ENCODE results near the gene GSG1L2.

GSG1L2 gene

DNA sequence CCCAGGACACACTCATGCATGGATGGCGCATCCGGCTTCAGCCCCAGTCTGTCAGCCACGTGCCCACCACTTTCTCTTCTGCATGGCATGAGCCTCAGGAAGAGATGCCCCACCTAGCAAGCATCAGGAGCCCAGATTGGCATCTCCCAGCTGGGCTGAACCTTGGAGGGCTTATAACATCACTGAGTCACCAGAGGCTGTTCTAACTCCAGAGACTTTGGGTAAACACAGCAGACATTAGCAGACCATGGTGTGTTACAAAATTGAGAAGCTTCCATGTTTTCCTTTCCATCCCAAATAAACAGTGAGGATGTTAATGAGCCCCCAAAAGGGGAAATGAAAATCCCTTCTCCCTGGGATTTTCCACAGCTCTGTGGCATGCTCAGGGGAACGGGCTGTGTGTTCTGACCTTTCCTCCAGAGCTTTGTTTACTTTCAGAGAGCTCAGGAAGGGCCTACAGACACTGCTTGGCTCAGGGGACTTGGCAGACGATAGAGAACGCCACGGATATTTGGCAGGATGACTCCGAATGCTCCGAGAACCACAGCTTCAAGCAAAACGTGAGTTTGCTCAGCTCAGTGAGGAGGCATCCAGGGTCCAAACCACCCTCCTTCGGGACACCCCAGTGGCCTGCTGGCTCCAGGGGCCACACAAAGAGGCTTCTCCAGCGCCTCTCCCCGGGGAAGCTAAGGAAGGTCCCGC lies 20.3 kb upstream of the GSG1L2 start:
- FAIRE-seq: no peak
- no peak for DNase-seq (ENCODE audit: insufficient read length, low spot score)
- TF ChIP-seq, protein P1, sequence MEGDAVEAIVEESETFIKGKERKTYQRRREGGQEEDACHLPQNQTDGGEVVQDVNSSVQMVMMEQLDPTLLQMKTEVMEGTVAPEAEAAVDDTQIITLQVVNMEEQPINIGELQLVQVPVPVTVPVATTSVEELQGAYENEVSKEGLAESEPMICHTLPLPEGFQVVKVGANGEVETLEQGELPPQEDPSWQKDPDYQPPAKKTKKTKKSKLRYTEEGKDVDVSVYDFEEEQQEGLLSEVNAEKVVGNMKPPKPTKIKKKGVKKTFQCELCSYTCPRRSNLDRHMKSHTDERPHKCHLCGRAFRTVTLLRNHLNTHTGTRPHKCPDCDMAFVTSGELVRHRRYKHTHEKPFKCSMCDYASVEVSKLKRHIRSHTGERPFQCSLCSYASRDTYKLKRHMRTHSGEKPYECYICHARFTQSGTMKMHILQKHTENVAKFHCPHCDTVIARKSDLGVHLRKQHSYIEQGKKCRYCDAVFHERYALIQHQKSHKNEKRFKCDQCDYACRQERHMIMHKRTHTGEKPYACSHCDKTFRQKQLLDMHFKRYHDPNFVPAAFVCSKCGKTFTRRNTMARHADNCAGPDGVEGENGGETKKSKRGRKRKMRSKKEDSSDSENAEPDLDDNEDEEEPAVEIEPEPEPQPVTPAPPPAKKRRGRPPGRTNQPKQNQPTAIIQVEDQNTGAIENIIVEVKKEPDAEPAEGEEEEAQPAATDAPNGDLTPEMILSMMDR (IDR thresholded peaks at IDR 0.05; ENCODE audit: insufficient read depth, missing control alignments): no peak

DNA sequence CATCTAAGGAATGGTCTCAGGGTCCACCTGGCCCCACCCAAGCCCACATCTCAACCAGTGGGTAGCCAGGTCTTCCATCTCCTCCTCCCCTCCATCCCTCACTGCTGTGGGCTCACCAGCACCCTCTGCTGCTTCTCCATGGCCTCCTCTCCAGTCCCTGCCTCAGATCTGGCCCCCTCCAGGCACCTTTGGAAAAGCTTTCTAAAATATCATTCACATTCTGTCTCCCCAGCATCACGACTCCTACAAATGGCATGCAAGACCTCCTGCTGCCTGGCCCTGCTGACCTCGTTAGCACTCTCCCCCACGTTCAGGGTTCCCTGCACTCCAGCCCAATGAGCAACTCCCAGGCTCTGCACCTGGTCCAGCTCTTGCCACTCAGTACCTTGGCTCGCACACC lies 17.6 kb upstream of the GSG1L2 start:
- FAIRE-seq: no peak

DNA sequence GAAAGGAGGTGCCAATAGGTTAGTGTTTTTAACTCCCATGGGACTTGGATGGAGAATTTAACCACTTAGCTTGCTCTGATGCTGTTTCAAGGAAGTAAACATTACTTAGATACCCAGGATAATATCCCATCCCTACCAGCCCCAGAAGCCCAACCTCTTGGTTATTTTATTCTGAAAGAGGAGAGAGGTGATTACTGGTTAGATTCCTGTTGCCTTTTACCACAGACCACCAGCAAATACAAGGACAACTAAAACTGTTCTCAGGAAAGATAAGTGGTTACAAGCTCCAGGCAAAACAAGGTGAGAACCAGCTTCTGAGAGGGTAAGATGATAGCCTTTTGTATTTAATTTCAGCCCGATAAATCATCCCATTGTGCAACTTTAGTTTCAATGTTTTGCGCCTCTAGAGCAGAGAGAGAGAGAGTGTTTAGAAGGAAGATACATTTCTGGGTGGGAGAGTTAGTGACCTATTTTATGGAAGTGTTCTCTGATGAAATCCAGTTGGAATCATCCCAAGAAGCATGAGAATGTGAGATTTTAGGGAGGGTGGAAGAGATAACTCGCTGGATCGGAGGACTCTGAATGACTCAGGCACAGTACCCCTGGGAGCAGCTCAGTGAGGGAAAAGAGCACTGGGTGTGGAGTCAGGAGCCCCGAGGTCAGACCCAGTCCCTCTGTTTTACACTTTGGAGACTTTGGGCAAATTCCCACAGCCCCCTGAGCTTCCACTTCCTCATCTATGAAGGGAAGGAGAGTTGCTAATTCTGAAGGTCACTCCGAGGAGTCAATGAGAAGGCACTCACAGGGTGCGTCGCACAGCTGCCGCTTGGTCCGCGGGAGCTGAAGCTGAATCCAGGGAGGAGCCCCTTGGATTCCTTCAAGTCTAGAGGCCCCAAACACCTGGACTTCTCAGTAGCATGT lies 15.9 kb upstream of the GSG1L2 start:
- FAIRE-seq: no peak

More for the DNA sequence above, 17.6 kb upstream of the GSG1L2 start:
- TF ChIP-seq, protein P1 (IDR thresholded peaks at IDR 0.05; ENCODE audit: insufficient read depth, missing control alignments): no peak
- no peak for DNase-seq (ENCODE audit: insufficient read length, low spot score)

DNA sequence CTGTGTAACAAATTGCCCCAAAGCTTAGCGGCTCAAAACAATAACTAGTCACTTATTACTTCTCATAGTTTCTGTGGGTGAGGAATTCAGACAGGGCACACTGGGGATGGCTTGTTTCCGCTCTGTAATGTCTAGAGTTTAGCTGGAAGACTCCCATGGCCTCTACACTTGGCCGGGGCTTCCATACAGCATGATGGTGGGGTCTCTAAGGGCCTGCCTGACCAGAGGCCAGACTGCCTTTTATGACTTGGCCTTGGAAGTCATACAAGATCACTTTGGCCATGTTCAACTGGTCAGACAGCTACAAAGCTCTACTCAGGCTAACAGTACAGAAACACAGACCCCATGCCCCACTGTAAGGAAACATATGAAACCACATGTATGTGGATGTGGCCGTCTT lies 12.0 kb upstream of the GSG1L2 start:
- FAIRE-seq (no peak), DNase-seq (ENCODE audit: insufficient read length, low spot score) (no peak)
- TF ChIP-seq, protein P1 (IDR thresholded peaks at IDR 0.05; ENCODE audit: insufficient read depth, missing control alignments): no peak

More for the DNA sequence above, 15.9 kb upstream of the GSG1L2 start:
- DNase-seq (ENCODE audit: insufficient read length, low spot score): no peak
- TF ChIP-seq, protein P1 (IDR thresholded peaks at IDR 0.05; ENCODE audit: insufficient read depth, missing control alignments): no peak

DNA sequence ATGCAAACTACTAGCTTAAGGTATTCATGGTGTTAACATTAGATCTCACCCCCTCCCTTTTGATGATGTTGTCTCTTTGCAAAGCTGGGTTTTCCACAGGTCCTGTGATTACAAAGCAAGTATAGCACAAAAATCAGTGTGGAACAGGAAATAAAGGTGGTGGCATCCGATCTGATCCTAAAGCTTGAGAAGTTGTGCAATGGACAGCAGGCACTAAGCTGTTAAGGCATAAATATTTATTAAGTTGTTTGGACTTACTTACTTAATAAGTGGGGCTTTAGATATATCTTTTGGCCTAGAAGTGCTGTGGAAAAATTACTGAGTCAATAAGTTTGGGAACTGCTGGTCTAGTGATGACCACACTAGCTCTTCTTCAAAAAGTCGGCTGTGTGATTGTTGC lies 8.8 kb upstream of the GSG1L2 start:
- DNase-seq (ENCODE audit: insufficient read length, low spot score) (no peak), FAIRE-seq (no peak)
- TF ChIP-seq, protein P1 (IDR thresholded peaks at IDR 0.05; ENCODE audit: insufficient read depth, missing control alignments): no peak

DNA sequence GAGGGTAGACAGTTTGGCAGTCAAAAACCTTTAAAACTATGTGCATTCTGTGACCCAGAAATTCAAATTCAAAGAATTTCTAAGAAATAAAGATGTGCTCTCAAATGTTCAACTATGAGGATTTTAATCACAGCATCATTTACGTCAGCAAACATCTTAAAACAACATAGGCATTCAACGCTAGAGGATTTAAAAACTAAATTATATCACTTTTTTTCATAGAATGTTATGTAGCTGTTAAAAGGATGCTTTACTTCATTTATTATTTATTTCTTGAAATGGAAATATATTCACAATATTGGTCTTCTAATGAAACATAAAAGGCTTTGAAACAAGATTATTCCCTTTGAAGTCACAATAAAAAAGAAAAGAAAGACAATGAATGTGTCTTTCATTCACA lies 7.5 kb upstream of the GSG1L2 start:
- FAIRE-seq (no peak), DNase-seq (ENCODE audit: insufficient read length, low spot score) (no peak)
- TF ChIP-seq, protein P1 (IDR thresholded peaks at IDR 0.05; ENCODE audit: insufficient read depth, missing control alignments): no peak
